ENCODE data around the gene FCHSD2. TPM values are rescaled to one million over a fixed set of nuclear protein-coding genes. Genes with fewer than 3 reads are reported as not detected.

The FCHSD2 gene
- total and polyA plus RNA-seq, 2 of the 8 experiments (the other 6 are each of a cell fraction or from before 2014, with no cell fraction given): 4.1 to 7.8 TPM

- no peak overlapping the region for H3K4ac ChIP-seq (replicated peaks; ENCODE audit: insufficient read length, low read depth, low read length)
- H2BK120ac ChIP-seq (replicated peaks; ENCODE audit: low read depth, low read length): no peak overlapping the region
- no peak overlapping the region for H4K5ac ChIP-seq (ENCODE audit: insufficient read length, low read depth, low read length)
- no peak overlapping the region for H2BK20ac ChIP-seq (ENCODE audit: low read length)
- no peak overlapping the region for H3K23ac ChIP-seq (ENCODE audit: insufficient read length)
- H3K18ac ChIP-seq (ENCODE audit: extremely low read depth, low read length): no peak overlapping the region
- H3K14ac ChIP-seq (ENCODE audit: insufficient read length): no peak overlapping the region
- CTCF ChIA-PET (ENCODE audit: partially characterized antibody): interaction anchor here (1.5 kb wide), 1 partner anchor 57 kb away, joined by 3 read pairs; no protein-coding TSS in a partner anchor
- DNase-seq (ENCODE audit: low read depth in 1 of 2, low spot score in 2 of 2) (no peak), FAIRE-seq (no peak)
- peaks cover 0 to 2% (median 0%) of the 10 kb centered on the region in 4 experiments; a peak in 1 of 7 replicates for H3K4me1 ChIP-seq (replicated peaks in 1 of 4; ENCODE audit: control insufficient read depth in 3 of 4, insufficient read depth in 4 of 4, low read length in 3 of 4)
- no peaks in the 10 kb centered on the region for H3K9me3 ChIP-seq (ENCODE audit: insufficient read depth in 2 of 2, low read depth in 1 of 2, low read length in 1 of 2)
- no peaks in the 10 kb centered on the region for H4K20me1 ChIP-seq (replicated peaks in 1 of 2; ENCODE audit: control insufficient read depth in 1 of 2, insufficient read depth in 2 of 2, low read length in 2 of 2)
- no peaks in the 10 kb centered on the region for H3K27me3 ChIP-seq (replicated peaks in 1 of 4; ENCODE audit: control insufficient read depth in 3 of 4, extremely low read depth in 1 of 4, insufficient read depth in 3 of 4, low read length in 3 of 4)
- no peak overlapping the region for H2BK12ac ChIP-seq (ENCODE audit: low read depth, low read length)
- H2AFZ ChIP-seq (ENCODE audit: low read length): no peak overlapping the region
- H3K4me3 ChIP-seq (ENCODE audit: extremely low read depth in 1 of 4, insufficient read depth in 2 of 4, low read depth in 3 of 4, low read length in 4 of 4): no peak overlapping the region
- H4K91ac ChIP-seq (replicated peaks; ENCODE audit: insufficient read length, low read length): no peak overlapping the region
- no peak overlapping the region for H2BK15ac ChIP-seq (ENCODE audit: low read length)
- H3K36me3 ChIP-seq (ENCODE audit: control insufficient read depth in 2 of 4, insufficient read depth in 4 of 4, low read length in 3 of 4): no peaks in the 10 kb centered on the region
- H3K23me2 ChIP-seq (ENCODE audit: low read depth, low read length): no peaks in the 10 kb centered on the region
- no peak overlapping the region for H3K4me2 ChIP-seq (ENCODE audit: insufficient read depth in 1 of 2, low read depth in 2 of 2, low read length in 2 of 2)
- H2BK5ac ChIP-seq (ENCODE audit: low read depth, low read length): no peak overlapping the region
- H3K56ac ChIP-seq (replicated peaks; ENCODE audit: insufficient read length, low read depth, low read length): no peak overlapping the region
- no peak overlapping the region for H3K9ac ChIP-seq (replicated peaks in 1 of 4; ENCODE audit: extremely low read depth in 1 of 4, low read depth in 3 of 4, low read length in 3 of 4)
- no peaks in the 10 kb centered on the region for H3K79me2 ChIP-seq (ENCODE audit: control insufficient read depth in 1 of 2, insufficient read depth in 2 of 2, low read length in 2 of 2)
- 50% methylated on average over 3 of the region's 3 CpGs; no CpG with 5 or more reads in 1 of the 2 experiments for WGBS, 2 experiments (ENCODE audit: extremely low coverage in 1 of 2, insufficient coverage in 1 of 2, insufficient read length in 1 of 2, insufficient replicate concordance in 2 of 2, low coverage in 1 of 2, low lambda C conversion rate in 2 of 2, missing lambda C conversion rate in 1 of 2)
- H2AK5ac ChIP-seq (ENCODE audit: low read depth, low read length): no peak overlapping the region
- H3K27ac ChIP-seq (ENCODE audit: low read depth, low read length): no peak overlapping the region
- H3K79me1 ChIP-seq (ENCODE audit: low read depth, low read length): no peaks in the 10 kb centered on the region
- POLR2A ChIA-PET (ENCODE audit: partially characterized antibody): no interaction called here
- H4K8ac ChIP-seq (ENCODE audit: extremely low read depth, insufficient read depth, low read length): no peak overlapping the region
- TF ChIP-seq SAP30 (IDR thresholded peaks at IDR 0.05; ENCODE audit: insufficient read depth, insufficient replicate concordance, low read length): no peak
- no peak for TF ChIP-seq RFX5 (IDR thresholded peaks at IDR 0.05; ENCODE audit: borderline replicate concordance, low read depth, low read length)
- TF ChIP-seq ASH2L (IDR thresholded peaks at IDR 0.05; ENCODE audit: low read length): no peak
Measured at GRCh38 chr11:72981971-72982685, 160.0 kb downstream of the FCHSD2 start.
